Measurements from ENCODE around the gene GSTP1. TPM values are rescaled to one million over a fixed set of nuclear protein-coding genes. Genes with fewer than 3 reads are reported as not detected.

GSTP1 gene
- total and polyA plus RNA-seq, 9 of the 15 experiments (the other 6 are each of a cell fraction or from before 2014, with no cell fraction given): 592 to 2,150 (median 1,204) TPM

- TF ChIP-seq RBM25 (IDR thresholded peaks at IDR 0.05; ENCODE audit: low read depth, low read length, severe bottlenecking) (no peak), HINFP (tag; conservative IDR thresholded peaks at IDR 0.05; ENCODE audit: low read depth) (no peak), ZNF707 (CRISPR knock-in tag; conservative IDR thresholded peaks at IDR 0.05) (no peak), POLR3A (IDR thresholded peaks at IDR 0.05; ENCODE audit: borderline replicate concordance, extremely low read depth, insufficient read depth, insufficient read length) (no peak), TFAP4 (CRISPR knock-in tag; IDR thresholded peaks at IDR 0.05; ENCODE audit: borderline replicate concordance) (peak; percentile 92), XRCC3 (IDR thresholded peaks at IDR 0.05) (no peak), ZNF77 (CRISPR knock-in tag; IDR thresholded peaks at IDR 0.05) (no peak), THRB (CRISPR knock-in tag; conservative IDR thresholded peaks at IDR 0.05) (no peak), ZNF395 (CRISPR knock-in tag; IDR thresholded peaks at IDR 0.05) (peak; percentile 90), BMI1 (IDR thresholded peaks at IDR 0.05; ENCODE audit: low read length) (no peak), PML (IDR thresholded peaks at IDR 0.05; ENCODE audit: low read length) (peak; percentile 55; the same call in 1 of the 2 replicates), USF2 (CRISPR knock-in tag; IDR thresholded peaks at IDR 0.05) (no peak), CBFB (CRISPR knock-in tag; IDR thresholded peaks at IDR 0.05) (0 out of 2 replicates have a peak, but pooled peaks have one; percentile 56), ZNF165 (CRISPR knock-in tag; IDR thresholded peaks at IDR 0.05; ENCODE audit: borderline replicate concordance) (no peak), TBP (optimal IDR thresholded peaks at IDR 0.05; ENCODE audit: low read depth, low read length) (no peak), CC2D1A (IDR thresholded peaks at IDR 0.05) (no peak), TRIM25 (IDR thresholded peaks at IDR 0.05; ENCODE audit: borderline replicate concordance) (no peak), ZC3H4 (CRISPR knock-in tag; IDR thresholded peaks at IDR 0.05; ENCODE audit: borderline replicate concordance) (no peak)
- TF ChIP-seq, protein P1, sequence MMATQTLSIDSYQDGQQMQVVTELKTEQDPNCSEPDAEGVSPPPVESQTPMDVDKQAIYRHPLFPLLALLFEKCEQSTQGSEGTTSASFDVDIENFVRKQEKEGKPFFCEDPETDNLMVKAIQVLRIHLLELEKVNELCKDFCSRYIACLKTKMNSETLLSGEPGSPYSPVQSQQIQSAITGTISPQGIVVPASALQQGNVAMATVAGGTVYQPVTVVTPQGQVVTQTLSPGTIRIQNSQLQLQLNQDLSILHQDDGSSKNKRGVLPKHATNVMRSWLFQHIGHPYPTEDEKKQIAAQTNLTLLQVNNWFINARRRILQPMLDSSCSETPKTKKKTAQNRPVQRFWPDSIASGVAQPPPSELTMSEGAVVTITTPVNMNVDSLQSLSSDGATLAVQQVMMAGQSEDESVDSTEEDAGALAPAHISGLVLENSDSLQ (IDR thresholded peaks at IDR 0.05): peak; percentile 80
These were observed 16.9 kb downstream of the GSTP1 start (continued) for GRCh38 chr11:67600324-67601029.
